ENCODE measurements around the gene OR2M2.

OR2M2 gene

GRCh38 chr1:248174521-248174920 lies at the start of gene OR2M2:
Gene OR2M2, plus strand, starts transcription at chr1:248174821. Its CDS starts 5,165 bp downstream, at chr1:248179986.
- H3K4me3 ChIP-seq (ENCODE audit: low read depth, low read length) = no peak within 1 kb of the TSS
- DNase-seq (ENCODE audit: low read depth) = no peak

GRCh38 chr1:248127653-248128052 lies 47.0 kb upstream of the OR2M2 start:
- no peak for DNase-seq (ENCODE audit: low read depth)
- no peak overlapping the region for H3K4me3 ChIP-seq (ENCODE audit: low read depth, low read length)

DNA sequence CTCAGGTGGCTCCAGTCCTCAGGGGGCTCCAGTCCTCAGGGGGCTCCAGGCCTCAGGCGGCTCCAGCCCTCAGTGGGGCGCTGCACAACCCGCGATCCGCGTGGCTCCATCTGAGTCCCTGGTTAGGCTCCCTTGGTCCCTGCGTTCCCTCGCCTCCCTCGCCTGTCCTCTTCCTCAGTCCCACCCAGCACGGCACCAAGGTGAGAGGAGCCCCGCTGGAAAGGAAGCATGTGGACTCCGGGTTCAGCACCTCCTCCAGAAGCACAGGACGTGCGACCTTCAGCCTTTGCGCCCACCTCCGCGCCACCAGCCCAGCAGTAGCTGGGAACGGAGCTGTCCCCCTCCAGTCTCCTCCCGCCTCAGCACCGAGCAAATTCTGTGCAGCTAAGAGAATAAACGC lies 37.8 kb upstream of the OR2M2 start:
- no peak for DNase-seq (ENCODE audit: low read depth)

GRCh38 chr1:248140846-248141245 lies 33.8 kb upstream of the OR2M2 start:
- H3K4me3 ChIP-seq (ENCODE audit: low read depth, low read length) = no peak overlapping the region
- DNase-seq (ENCODE audit: low read depth) = no peak

More for the DNA sequence above, 37.8 kb upstream of the OR2M2 start:
- no peak overlapping the region for H3K4me3 ChIP-seq (ENCODE audit: low read depth, low read length)

GRCh38 chr1:248143311-248143710 lies 31.3 kb upstream of the OR2M2 start:
- DNase-seq (ENCODE audit: low read depth) = no peak

DNA sequence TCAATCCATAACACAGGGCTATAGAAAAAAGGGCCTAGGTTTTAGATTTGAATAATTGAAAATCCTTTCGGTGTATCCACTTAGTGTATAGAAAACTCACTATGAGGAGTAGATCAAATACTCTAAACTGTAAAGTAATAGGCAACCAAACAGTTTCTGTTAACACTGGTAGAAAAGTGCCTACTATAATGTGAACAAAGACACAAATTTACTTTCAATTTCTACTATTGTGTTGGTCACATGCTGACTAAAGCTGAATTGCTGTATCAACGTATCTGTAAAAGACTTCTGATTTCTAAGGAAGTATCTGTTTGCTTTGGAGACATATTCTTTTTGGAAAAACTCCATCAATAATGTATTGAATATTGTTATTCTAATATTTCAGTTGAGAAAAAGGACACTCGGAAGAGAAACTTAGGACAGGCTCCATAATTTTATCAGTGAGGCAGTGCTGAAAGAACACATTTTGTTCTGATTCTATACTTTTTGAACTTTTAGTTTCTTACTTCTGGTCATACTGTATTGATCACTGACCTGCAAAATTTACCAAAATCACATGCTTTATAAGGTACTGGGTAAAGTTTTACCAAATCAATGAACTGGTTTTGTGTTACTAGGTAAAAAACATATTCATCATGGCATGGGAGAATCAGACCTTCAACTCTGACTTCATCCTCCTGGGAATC lies 30.0 kb upstream of the OR2M2 start, which contains the start of gene OR2M5:
OR2M5 (plus strand) TSS at position 636 of the 686 bp plus-strand sequence; CDS start at position 636, 0 bp downstream.
- no peak within 1 kb of the TSS for H3K4me3 ChIP-seq (ENCODE audit: low read depth, low read length)
- no peak for DNase-seq (ENCODE audit: low read depth)

More at GRCh38 chr1:248143311-248143710, 31.3 kb upstream of the OR2M2 start:
- no peak overlapping the region for H3K4me3 ChIP-seq (ENCODE audit: low read depth, low read length)

- DNase-seq (ENCODE audit: low read depth) = no peak
Measured at GRCh38 chr1:248152056-248152827, 22.4 kb upstream of the OR2M2 start.

DNA sequence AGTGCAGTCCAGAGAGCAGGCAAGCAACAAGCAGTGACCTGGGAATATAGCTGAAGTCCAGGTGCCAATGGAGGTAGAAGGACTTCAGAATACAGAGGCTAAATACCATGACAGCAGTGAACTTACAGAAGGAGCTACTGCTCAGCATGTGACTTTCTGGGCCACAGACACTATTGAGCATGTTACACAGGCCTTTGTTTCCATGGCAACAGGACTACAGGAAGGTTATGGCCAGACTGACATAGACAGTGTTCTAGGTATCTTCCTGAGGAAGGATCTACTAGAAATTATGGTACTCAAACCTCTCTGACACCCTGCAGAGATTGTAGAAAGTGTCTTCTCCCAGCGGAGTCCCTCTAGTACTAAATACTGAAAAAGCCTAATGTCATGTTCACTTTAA lies 18.7 kb upstream of the OR2M2 start:
- no peak overlapping the region for H3K4me3 ChIP-seq (ENCODE audit: low read depth, low read length)
- no peak for DNase-seq (ENCODE audit: low read depth)

More at GRCh38 chr1:248152056-248152827, 22.4 kb upstream of the OR2M2 start:
- H3K4me3 ChIP-seq (ENCODE audit: low read depth, low read length) = no peak overlapping the region

DNA sequence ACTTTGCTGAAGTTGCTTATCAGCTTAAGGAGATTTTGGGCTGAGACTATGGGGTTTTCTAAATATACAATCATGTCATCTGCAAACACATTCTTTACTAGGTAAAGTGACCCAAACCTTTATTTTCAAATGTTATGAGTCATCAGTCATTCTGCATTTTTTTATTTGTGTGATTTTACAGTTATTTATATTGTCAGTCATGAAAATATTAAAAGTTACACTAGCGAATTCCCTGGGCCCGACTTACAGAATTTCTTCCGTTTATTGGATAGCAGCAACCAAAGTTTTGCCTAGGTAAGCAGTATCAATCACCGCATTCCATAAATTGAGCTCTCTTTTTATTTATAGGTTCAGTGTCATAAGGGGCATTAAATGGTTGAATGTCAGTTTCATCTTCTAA lies 15.9 kb upstream of the OR2M2 start:
- no peak overlapping the region for H3K4me3 ChIP-seq (ENCODE audit: low read depth, low read length)
- no peak for DNase-seq (ENCODE audit: low read depth)

DNA sequence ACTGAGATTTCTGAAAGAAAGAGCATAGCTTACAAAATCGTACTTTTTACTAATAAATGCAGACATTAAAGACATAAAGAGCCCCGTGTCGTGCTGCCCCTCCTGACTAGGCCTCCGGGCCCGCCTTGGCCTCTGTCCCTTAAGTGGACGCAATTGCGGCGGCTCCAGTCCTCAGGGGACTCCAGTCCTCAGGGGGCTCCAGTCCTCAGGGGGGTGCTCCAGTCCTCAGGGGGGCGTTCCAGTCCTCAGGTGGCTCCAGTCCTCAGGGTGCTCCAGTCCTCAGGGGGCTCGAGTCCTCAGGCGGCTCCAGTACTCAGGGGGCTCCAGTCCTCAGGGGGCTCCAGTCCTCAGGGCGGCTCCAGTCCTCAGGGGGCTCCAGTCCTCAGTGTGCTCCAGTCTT lies 10.6 kb upstream of the OR2M2 start:
- no peak overlapping the region for H3K4me3 ChIP-seq (ENCODE audit: low read depth, low read length)
- DNase-seq (ENCODE audit: low read depth) = no peak

GRCh38 chr1:248165186-248165585 lies 9.4 kb upstream of the OR2M2 start:
- H3K4me3 ChIP-seq (ENCODE audit: low read depth, low read length) = no peak overlapping the region
- no peak for DNase-seq (ENCODE audit: low read depth)

DNA sequence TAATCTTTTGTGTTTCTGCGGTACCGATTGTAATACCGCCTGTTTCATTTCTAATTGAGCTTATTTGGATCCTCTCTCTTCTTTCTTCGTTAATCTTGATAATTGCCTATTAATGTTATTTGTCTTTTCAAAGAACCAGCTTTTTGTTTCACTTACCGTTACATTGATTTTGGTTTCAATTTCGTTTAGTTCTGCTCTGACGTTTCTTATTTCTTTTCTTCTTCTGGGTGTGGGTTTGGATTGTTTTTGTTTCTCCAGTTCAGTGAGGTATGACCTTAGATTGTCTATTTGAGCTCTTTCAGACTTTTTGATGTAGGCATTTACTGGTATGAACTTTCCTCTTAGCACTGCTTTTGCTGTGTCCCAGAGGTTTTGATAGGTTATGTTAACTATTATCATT lies 9.4 kb downstream of the OR2M2 start:
- no peak overlapping the region for H3K4me3 ChIP-seq (ENCODE audit: low read depth, low read length)
- no peak for DNase-seq (ENCODE audit: low read depth)

GRCh38 chr1:248187363-248187762 lies 12.7 kb downstream of the OR2M2 start:
- no peak for DNase-seq (ENCODE audit: low read depth)
- H3K4me3 ChIP-seq (ENCODE audit: low read depth, low read length) = no peak overlapping the region

- DNase-seq (ENCODE audit: low read depth) = no peak
- no peak overlapping the region for H3K4me3 ChIP-seq (ENCODE audit: low read depth, low read length)
Measured at GRCh38 chr1:248189026-248189425, 14.4 kb downstream of the OR2M2 start.

DNA sequence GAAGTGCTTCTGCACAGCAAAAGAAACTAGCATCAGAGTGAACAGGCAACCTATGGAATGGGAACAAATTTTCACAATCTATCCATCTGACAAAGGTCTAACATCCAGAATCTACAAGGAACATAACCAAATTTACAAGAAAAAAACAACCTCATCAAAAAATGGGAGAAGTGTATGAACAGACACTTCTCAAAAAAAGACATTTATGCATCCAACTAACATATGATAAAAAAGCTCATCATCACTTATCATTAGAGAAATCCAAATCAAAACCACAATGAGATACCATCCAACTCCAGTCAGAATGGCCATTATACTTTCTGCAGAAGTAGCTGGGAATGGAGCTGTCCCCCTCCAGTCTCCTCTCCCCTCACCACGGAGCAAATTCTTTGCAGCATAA lies 19.5 kb downstream of the OR2M2 start:
- DNase-seq (ENCODE audit: low read depth) = no peak
- H3K4me3 ChIP-seq (ENCODE audit: low read depth, low read length) = no peak overlapping the region

DNA sequence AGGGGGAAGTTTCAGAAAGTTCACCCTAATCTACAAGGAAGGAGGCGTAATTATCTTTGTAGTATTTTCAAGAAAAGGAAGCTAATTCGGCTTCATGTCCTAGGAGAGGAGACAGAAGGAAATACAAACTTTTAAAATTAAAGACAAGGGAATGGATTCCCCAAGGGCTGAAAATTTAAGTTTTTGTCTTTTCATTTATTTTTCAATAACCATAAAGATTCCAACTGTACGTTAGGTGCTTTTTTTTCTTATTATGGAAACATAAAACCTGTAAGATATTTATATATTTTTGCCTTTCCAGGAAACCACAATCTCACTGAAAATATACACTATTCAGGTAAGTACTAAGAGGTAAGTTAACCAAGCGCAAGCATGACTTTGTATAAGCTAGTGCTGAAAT lies 22.3 kb downstream of the OR2M2 start, which contains the start of gene OR2M3:
OR2M3 (plus strand) TSS at position 301 of the 400 bp plus-strand sequence. CDS start 5,803 bp downstream, outside the sequence.
- DNase-seq (ENCODE audit: low read depth) = no peak
- no peak within 1 kb of the TSS for H3K4me3 ChIP-seq (ENCODE audit: low read depth, low read length)

DNA sequence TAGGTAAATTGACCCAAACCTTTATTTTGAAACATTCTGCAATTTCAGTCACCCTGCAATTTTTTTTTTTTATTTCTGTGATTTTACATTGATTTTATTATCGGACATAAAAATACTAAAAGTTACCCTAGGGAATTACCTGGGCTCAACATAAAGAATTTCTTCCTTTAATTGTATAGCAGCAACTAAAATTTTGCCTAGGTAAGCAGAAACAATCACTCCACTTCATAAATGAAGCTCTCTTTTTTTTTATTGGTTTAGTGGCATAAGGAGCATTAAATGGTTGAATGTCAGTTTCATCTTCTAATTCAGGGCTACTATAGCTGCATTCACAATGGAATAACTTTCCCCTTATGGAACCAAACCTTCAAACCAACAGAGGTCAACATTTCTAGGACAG lies 41.3 kb downstream of the OR2M2 start:
- no peak overlapping the region for H3K4me3 ChIP-seq (ENCODE audit: low read depth, low read length)
- DNase-seq (ENCODE audit: low read depth) = no peak

- no peak overlapping the region for H3K4me3 ChIP-seq (ENCODE audit: low read depth, low read length)
- no peak for DNase-seq (ENCODE audit: low read depth)
Measured at GRCh38 chr1:248225537-248225936, 50.9 kb downstream of the OR2M2 start.

DNA sequence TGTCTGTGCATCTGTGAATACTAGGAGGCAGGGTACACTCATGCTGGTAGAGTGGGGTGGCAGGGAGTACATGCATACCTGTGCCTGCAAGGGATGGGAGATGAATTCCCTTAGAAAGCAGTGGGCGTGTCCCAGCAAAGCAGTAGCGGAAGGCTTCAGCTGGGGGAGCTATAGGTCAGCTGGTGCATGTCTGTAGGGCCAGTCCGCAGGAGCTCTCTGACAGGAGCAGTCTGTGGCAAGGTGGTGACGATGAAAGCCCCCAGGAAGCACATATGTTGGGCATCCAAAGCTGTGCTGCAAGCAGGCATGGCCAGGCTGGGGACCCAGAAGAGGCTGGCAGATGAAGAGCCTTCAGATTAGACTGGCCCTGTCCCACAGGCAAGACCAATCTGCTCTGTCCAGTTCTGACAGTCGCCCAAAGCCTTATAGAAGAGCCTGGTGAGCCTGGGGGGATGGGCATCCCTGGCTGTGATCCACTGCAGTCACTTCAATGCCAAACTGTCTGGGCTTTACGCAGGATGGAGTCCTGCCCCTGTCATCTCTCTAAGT lies 54.8 kb downstream of the OR2M2 start:
- no peak for DNase-seq (ENCODE audit: low read depth)
- H3K4me3 ChIP-seq (ENCODE audit: low read depth, low read length) = no peak overlapping the region
